Breast epithelium (tissue), 4 donors: ENCODE data around the gene GRIK4. TPM values are rescaled to one million over a fixed set of nuclear protein-coding genes. Genes with fewer than 3 reads are reported as not detected.

ENCODE experiments used
- DNase-seq, 2 donors: peaks; one replicate each; pipeline ENCODE4 v3.0.0-alpha.2; 2019; ENCODE audit warnings: low spot score in 2 of 2
- H3K27ac ChIP-seq, 2 donors: fragments of 200-600 bp; sonication (generic) in 1 of 2; one replicate each; pipeline ENCODE4 v1.5.1; 2016 to 2019; ENCODE audit warnings: mild to moderate bottlenecking in 1 of 2
- H3K27me3 ChIP-seq, 2 donors: fragments of 200-600 bp; sonication (generic) in 1 of 2; one replicate each; pipeline versions ENCODE4 v1.5.1 to v1.6.0; 2017 to 2019; ENCODE audit warnings: control low read depth in 1 of 2, mild to moderate bottlenecking in 1 of 2
- H3K36me3 ChIP-seq: fragments of 200-600 bp; one replicate; pipeline ENCODE4 v1.5.1; 2019
- H3K4me1 ChIP-seq, 2 donors: fragments of 200-600 bp; sonication (generic); one replicate each; pipeline ENCODE4 v1.5.1; 2016 to 2019; ENCODE audit warnings: control low read depth in 1 of 2
- H3K4me3 ChIP-seq, 3 donors: fragments of 200-600 bp; sonication (generic); 1 replicate in 2 of 3; 2 replicates in 1 of 3; pipeline ENCODE4 v1.5.1; 2016 to 2019; ENCODE audit warnings: mild to moderate bottlenecking in 3 of 3, moderate library complexity in 2 of 3
- H3K9me3 ChIP-seq, 2 donors: fragments of 200-600 bp; sonication (generic) in 1 of 2; one replicate each; pipeline ENCODE4 v1.5.1; 2016 to 2019; ENCODE audit warnings: control low read depth in 1 of 2
- CTCF ChIP-seq, 3 donors: fragments of 450-650 bp; IDR thresholded peaks; one replicate each; pipeline ENCODE4 v1.5.1; 2016 to 2017; ENCODE audit warnings: antibody characterized with exemption in 3 of 3, mild to moderate bottlenecking in 3 of 3, moderate library complexity in 3 of 3
- POLR2A ChIP-seq: fragments of 450-650 bp; IDR thresholded peaks from one replicate; pipeline ENCODE4 v1.6.1; 2016; ENCODE audit warnings: antibody characterized with exemption, mild to moderate bottlenecking, moderate library complexity
- POLR2AphosphoS5 ChIP-seq, 3 donors: sonication (generic); formaldehyde crosslinking; IDR thresholded peaks; one replicate each; pipeline ENCODE4 v1.6.1; 2017; ENCODE audit warnings: antibody characterized with exemption in 3 of 3
- intact Hi-C: fragments of 100-400 bp; cut with DNase I; formaldehyde crosslinking; loops from one replicate; pipeline ENCODE4 v1.15.1; 2023; ENCODE audit warnings: low total_unique reads
- total RNA-seq, 3 donors: library from RNA; depleted of rRNA; stranded (reverse); fragments of >200 nt; gene quantifications; one replicate each; pipeline ENCODE4 v1.1.0, GENCODE V29; 2016

The GRIK4 gene
- total RNA-seq, 3 donors from 2014 or later, result 0.29 to 0.66 TPM; not detected in 1

DNA sequence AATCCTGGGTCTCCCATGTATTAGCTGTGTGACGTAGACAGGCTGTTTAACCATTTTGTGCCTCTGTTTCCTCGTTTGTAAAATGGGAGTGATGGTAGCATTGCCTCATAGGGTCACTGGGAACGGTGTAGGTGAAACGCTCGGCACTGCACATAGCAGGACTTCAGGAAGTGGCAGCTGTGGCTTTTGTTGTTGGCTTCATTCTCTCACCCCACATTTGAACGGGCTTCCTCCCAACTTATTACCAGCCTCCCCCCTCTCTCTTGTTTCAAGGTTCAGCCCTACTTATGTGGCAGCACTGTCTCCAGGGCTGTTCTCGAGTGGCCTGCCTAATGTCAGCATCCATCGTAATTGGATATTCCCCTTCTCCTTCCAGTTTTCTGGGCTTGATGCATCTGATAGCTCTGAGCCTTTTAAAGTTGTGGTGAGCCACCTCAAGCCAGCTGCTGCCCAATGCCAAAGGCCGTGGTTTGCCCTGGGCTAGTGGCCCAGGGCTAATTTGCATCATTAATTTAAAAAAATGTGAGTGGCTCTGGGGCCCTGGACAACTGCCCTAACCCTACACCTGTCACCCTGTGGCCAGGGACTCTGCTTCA is 294.5 kb downstream of the GRIK4 start:
- no peak for DNase-seq
- H3K9me3 ChIP-seq, result no peaks in the 10 kb centered on the region
- H3K4me1 ChIP-seq, result no peaks in the 10 kb centered on the region
- peaks cover 0 to 7% of the 10 kb centered on the region in 2 donors for H3K27me3 ChIP-seq
- intact Hi-C loops, result loop anchor here (2.0 kb wide), 1 partner anchor 61 kb away; no protein-coding TSS in a partner anchor
- no peaks in the 10 kb centered on the region for H3K36me3 ChIP-seq
- TF ChIP-seq CTCF (IDR thresholded peaks at IDR 0.05) (no peak), POLR2A (no peak), POLR2AphosphoS5 (IDR thresholded peaks at IDR 0.05) (no peak)
- H3K4me3 ChIP-seq, result no peak overlapping the region
- H3K27ac ChIP-seq, result no peak overlapping the region

DNA sequence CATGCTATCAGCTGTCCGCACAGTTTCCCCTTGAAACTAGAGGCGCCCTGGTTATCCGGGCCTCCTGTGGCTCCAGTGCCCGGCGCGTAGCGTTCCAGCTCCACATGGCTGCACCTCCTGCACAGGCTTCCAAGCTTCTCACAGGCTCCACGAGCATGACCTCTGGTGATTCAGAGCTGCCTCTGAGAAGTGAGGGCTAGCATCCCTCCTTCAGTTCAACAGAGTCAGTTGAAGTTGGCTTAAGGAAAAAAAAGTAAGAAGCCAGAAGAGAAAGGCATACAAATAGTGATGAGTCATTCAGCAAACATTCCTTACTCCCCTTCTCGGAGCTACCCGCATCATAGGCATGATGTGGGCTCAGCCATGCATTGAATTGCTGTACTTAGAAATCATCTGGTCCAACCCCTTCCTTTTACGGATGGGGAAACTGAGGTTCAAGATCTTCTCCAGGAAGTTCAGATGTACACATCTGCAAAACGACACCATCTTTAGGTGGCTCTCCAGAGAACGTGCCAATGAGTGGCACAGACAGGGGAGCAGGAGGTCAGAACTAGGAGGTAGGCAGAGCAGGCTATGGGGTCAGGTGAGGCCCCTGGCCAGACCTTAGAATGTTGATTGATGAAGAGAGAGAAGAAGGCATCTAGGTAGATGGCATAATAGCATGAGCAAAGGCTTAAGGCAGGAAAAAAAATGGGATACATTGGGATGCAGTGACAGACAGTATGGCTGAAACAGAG is 296.0 kb downstream of the GRIK4 start:
- intact Hi-C loops, result loop anchor here (2.0 kb wide), 1 partner anchor 59 kb away; no protein-coding TSS in a partner anchor

DNA sequence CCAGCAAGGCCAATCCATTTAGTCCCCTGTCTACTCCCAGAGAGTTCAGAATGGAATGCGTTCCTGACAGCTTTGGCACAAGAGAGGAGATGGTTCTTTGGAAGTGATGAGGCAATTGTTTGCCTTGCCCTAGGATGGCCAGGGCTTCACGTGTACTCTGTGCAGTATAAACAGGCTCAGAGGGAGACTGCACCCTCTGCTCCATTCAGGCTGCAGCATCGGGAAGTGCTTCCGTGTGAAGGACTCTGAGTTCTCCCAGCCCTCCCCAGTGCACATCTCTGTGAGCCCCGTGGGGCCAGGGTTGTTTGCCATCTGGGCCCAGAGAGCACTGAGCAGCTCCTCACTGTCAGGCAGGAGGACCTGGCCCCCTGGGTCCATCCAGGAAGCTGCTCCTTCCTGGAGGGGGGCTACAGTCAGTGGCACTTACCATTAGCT is 297.1 kb downstream of the GRIK4 start:
- Histone ChIP-seq H3K9me3 (no peaks in the 10 kb centered on the region), H3K27ac (no peak overlapping the region), H3K4me1 (no peaks in the 10 kb centered on the region), H3K27me3 (peaks cover 0 to 7% of the 10 kb centered on the region in 2 donors), H3K4me3 (no peak overlapping the region), H3K36me3 (no peaks in the 10 kb centered on the region)
- intact Hi-C loops, result no loop called here
- TF ChIP-seq CTCF (IDR thresholded peaks at IDR 0.05), result no peak
- no peak for TF ChIP-seq POLR2AphosphoS5 (IDR thresholded peaks at IDR 0.05)
- TF ChIP-seq POLR2A, result no peak
- no peak for DNase-seq

More for the DNA sequence above, 296.0 kb downstream of the GRIK4 start:
- no peaks in the 10 kb centered on the region for H3K9me3 ChIP-seq
- H3K36me3 ChIP-seq, result no peaks in the 10 kb centered on the region
- DNase-seq, result no peak
- no peaks in the 10 kb centered on the region for H3K4me1 ChIP-seq
- H3K27ac ChIP-seq, result no peak overlapping the region
- TF ChIP-seq CTCF (IDR thresholded peaks at IDR 0.05), result no peak
- TF ChIP-seq POLR2AphosphoS5 (IDR thresholded peaks at IDR 0.05), result no peak
- TF ChIP-seq POLR2A, result no peak
- H3K27me3 ChIP-seq, result peaks cover 0 to 7% of the 10 kb centered on the region in 2 donors
- H3K4me3 ChIP-seq, result no peak overlapping the region

GRCh38 chr11:120810251-120810650 is 298.7 kb downstream of the GRIK4 start:
- intact Hi-C loops, result no loop called here
- no peaks in the 10 kb centered on the region for H3K36me3 ChIP-seq
- TF ChIP-seq POLR2A (no peak), POLR2AphosphoS5 (IDR thresholded peaks at IDR 0.05) (no peak), CTCF (IDR thresholded peaks at IDR 0.05) (no peak)

DNA sequence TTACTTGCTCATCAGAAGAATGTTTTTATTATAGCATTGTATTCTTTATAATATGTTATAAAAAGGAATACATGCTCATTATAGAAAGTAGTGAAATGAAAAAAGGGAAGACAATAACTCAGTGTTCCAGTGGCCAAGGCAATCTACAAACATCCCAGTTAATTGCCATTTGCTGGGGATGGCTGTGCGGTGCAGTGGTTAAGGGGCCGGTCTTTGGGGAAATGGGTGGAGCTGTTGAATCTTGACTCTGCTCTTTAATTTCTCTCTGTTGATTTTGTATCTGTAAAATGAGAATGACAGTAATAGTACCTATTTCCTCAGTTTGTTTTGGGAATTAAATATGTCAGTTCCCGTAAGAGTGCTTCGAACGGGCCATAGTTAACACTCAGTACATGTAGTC is 299.7 kb downstream of the GRIK4 start:
- Histone ChIP-seq H3K4me1 (no peaks in the 10 kb centered on the region), H3K27ac (no peak overlapping the region), H3K4me3 (no peak overlapping the region), H3K9me3 (no peaks in the 10 kb centered on the region), H3K27me3 (peaks cover 0 to 7% of the 10 kb centered on the region in 2 donors), H3K36me3 (no peaks in the 10 kb centered on the region)
- no peak for DNase-seq
- intact Hi-C loops, result no loop called here
- TF ChIP-seq CTCF (IDR thresholded peaks at IDR 0.05) (no peak), POLR2AphosphoS5 (IDR thresholded peaks at IDR 0.05) (no peak), POLR2A (no peak)

More at GRCh38 chr11:120810251-120810650, 298.7 kb downstream of the GRIK4 start:
- no peak overlapping the region for H3K4me3 ChIP-seq
- no peaks in the 10 kb centered on the region for H3K9me3 ChIP-seq
- no peak overlapping the region for H3K27ac ChIP-seq
- peaks cover 0 to 7% of the 10 kb centered on the region in 2 donors for H3K27me3 ChIP-seq
- H3K4me1 ChIP-seq, result no peaks in the 10 kb centered on the region
- no peak for DNase-seq
